ENCODE data around the gene SYT9.

GRCh38 chr11:7281809-7282208, 30.1 kb downstream of the SYT9 start:
- no peak for TF ChIP-seq POLR2A (IDR thresholded peaks at IDR 0.05; ENCODE audit: low read depth, low read length)
- no peak for TF ChIP-seq TAF1 (IDR thresholded peaks at IDR 0.05; ENCODE audit: low read depth, low read length)
- no peak for TF ChIP-seq POLR2AphosphoS5 (IDR thresholded peaks at IDR 0.05; ENCODE audit: low read depth, low read length)
- no peak for TF ChIP-seq SPI1 (IDR thresholded peaks at IDR 0.05; ENCODE audit: low read depth, low read length)
- TF ChIP-seq PAX5 (IDR thresholded peaks at IDR 0.05; ENCODE audit: insufficient read depth, low read length, severe bottlenecking) = no peak
